CD4-positive, alpha-beta T cell treated with Interleukin-2 at 100 ng/mL for 4 hours (primary cell): Measurements from ENCODE around the gene RAD51B.
"Not testable (repeated sequence)": the region's sequence is repeated elsewhere in the genome, so short reads cannot be mapped to it uniquely, and the experiment has no call there.

Experiments used
- DNase-seq: peaks from one replicate; pipeline ENCODE4 v3.0.0-alpha.2; 2020; ENCODE audit warnings: low spot score

Gene RAD51B

GRCh38 chr14:68112442-68112841 is 292.9 kb downstream of the RAD51B start:
- no peak for DNase-seq

DNA sequence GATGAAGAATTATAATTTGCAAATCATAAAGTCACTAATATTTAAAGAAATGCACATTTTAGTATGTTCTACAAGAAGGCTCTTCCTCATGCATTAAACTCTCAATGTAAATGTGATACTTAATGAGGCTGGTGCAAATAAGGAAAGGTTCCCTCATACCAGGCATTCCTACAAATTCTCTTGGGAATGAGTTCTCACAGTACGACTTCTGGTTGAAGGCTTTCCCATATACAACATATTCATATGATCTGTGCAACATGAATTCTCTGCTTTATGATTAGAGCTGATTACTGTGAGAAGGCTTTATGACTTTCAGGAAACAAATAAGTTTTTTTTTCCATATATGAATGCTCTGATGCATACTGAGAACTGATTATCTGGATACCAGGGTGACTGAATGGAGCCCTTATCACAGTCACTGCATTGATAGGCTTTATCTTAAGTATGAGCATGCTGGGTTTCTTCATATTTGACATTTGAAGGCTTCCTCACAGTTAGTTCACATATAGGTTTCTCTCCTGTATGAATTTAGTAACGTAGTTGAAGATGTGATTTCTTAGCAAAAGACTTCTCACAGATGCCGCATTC is 293.9 kb downstream of the RAD51B start:
- DNase-seq: no peak

DNA sequence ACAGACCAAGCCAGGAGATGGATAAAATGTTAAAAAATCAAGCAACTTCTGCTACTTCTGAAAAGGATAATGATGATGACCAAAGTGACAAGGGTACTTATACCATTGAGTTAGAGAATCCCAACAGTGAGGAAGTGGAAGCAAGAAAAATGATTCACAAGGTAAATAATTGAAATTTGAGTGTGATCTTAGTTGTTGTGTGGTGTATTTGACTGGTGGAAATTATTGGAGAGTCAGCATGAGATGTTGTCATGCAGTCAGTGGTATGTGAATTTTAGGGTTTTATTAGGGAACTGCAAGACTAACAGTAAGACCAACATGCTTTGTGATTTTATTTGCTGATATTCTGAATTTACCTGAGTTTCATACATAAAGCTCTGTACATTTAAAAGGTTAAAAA is 296.4 kb downstream of the RAD51B start:
- DNase-seq: not testable (repeated sequence)

DNA sequence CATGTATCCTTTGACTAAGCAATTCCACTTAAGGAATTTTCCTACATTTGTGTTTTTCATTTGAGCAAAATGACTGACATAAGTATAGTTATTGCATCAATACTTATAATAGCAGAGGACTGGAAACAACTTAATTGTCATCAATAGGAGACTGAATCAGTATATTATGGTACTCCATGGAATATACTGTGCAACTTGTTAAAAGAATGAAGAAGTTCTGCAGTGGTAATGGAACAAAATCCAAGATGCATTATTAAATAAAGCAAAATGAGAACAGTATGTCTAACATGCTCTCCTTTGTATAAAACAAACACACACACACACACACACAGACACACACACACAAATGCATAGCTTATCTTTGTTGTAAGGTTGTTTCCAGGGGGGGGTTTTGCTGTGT is 303.1 kb downstream of the RAD51B start:
- DNase-seq: no peak

- no peak for DNase-seq
Measured at GRCh38 chr14:68124050-68124449, 304.5 kb downstream of the RAD51B start.

- no peak for DNase-seq
Measured at GRCh38 chr14:68124979-68125731, 305.6 kb downstream of the RAD51B start.

- no peak for DNase-seq
Measured at GRCh38 chr14:68127166-68127565, 307.6 kb downstream of the RAD51B start.

- no peak for DNase-seq
Measured at GRCh38 chr14:68131907-68132306, 312.3 kb downstream of the RAD51B start.

DNA sequence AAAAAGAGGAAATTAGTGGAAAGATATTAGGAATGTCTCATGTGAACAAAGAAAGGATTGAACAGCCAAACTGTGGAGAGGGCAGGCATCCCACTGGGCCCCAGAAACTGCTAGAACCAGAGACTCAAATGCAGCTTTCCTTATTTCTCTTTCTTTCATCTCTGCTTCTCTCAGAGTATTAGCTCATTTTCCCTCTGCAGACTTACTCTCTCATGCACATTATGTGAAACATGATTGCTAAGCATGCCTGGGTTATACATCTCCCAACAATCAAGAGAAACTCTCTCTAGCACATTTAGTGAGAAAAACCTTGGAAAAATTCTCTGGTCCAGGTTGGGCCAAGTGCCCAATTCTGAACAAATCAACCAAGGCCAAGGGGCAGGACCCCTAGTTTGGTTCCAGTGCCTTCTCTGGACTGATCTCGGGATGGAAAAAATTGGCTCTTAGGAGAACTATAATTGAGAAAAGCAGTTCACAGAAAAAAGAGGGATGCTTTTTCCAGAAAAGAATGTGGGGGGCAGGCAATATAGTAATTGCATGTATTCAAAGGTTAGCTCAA is 313.1 kb downstream of the RAD51B start:
- DNase-seq: no peak

DNA sequence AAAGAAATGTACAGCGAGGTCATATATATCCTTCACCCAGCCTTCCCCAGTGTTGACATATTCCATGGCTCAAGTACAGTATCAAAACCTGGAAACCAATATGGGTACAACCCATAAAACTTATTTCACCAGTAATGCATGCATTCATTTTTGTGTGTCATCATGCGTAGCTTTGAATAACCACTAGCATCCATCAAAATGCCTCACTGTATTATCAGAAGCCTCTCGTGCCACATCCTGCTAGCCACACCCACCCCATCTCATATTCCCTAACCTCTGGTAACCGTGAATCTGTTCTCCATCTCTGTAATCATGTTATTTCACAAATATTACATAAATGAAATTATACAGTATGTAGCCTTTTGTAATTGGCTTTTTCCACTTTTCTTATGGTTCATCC is 314.3 kb downstream of the RAD51B start:
- DNase-seq: no peak

DNA sequence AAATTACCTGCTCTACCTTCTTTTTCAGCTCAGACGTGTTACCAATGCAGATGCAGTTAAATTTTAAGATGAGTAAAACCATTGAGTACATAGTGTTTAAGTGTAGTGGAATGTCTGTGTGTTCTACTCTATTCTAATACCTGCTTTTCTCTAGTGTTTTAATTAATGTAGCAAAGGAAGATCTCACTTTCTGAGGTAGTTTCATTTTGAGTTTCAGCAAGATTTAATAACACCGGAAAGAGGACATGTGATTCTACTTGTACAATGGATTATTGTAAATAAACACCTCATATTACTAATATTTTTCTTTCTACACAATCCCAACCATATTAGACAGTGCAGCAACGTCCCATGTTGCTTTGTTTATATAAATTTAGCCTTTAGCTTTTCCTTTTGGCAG is 315.4 kb downstream of the RAD51B start:
- DNase-seq: no peak

DNA sequence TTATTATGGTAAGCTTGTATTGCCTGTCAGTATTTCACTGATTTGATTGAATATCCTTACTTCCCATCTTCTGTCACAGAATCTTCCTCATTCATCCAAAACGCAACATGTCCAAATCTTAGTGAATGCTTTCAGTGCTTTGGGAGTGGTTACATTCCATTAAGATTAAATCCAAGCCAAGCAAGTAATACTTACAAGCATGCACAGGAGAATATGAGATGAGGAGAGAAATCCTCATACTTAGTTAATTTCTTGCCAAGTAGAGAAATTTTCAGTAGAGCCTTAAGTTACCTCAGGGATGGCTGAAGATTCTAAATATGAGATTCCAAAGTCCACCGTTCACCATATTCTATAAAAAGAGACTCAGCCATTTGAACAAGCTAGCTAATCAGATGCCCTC is 316.0 kb downstream of the RAD51B start:
- DNase-seq: no peak

- no peak for DNase-seq
Measured at GRCh38 chr14:68137704-68138619, 318.4 kb downstream of the RAD51B start.

GRCh38 chr14:68139431-68140075 is 320.0 kb downstream of the RAD51B start:
- no peak for DNase-seq

GRCh38 chr14:68140076-68140741 is 320.6 kb downstream of the RAD51B start:
- no peak for DNase-seq

- no peak for DNase-seq
Measured at GRCh38 chr14:68140806-68141205, 321.2 kb downstream of the RAD51B start.

DNA sequence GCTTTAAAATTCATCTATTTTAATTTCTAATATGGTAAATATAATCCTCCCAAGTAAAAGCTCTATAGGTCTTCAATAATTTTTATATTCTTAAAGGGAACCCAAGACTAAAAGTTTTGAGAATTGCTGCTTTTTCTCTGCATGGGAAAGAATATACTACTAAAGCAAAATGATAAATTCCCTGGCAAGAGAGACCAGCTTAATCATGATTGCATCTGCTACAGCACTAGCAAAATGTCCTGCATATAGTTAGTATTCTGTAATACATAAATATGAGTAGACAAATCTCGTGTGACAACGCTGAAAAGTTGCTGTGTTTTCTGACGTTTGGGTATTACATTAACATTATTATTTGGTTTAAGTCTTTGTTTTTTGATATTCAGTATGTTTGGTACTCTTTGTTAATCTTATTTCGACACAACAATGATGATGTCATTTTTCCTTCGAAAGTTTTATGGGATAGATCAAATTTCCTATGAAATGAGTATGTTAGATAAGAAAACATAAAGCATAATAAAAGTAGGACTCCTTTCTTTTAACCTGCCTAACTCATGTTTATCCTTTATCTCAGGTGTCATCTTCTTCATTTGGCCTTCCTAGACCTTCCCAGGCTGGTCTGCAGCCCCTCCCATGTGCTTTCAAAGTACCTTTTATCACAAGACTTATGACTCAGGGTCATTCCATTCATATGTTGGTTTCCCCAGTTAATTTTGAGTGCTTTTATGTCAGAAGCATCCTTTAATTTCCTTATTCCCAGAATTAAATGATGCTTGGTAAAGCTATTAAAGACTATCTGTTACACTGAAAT is 321.9 kb downstream of the RAD51B start:
- DNase-seq: no peak

GRCh38 chr14:68143341-68143841 is 323.8 kb downstream of the RAD51B start:
- DNase-seq: no peak

GRCh38 chr14:68144051-68144681 is 324.6 kb downstream of the RAD51B start:
- DNase-seq: no peak

DNA sequence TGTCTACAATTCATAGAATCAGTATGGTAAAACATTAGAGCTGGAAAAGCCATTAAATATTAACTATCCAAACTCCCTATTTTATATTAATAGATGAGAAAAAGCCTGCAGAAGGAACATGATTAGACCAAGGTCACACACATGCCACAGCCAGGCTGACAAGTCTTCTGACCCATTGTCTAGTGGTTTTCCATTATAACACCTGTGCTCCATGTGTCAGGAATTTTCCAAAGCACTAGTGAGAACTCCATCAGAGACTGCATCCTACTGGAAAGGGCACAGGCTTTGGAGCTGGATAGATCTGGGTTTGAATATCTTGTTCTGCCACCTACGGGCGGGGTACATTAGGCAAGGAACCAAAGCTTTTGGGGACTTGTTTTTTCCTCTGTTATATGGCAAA is 325.5 kb downstream of the RAD51B start:
- no peak for DNase-seq
